SK-N-SH treated with all-trans-retinoic acid at 6 μM for 48 hours (cell line): ENCODE results near the gene KCNC4.
A peak's percentile ranks its signal among the peaks of the same experiment; 100 is the strongest.

Experiments
- ATAC-seq: fragments of 200-7000 bp; cut with Tn5 transposase; 3 replicates; pipeline ENCODE4 v1.9.1; 2020; ENCODE audit warnings: mild to moderate bottlenecking, moderate library complexity
- ARNTL ChIP-seq: fragments of 450-650 bp; formaldehyde crosslinking; IDR thresholded peaks from 2 replicates; pipeline ENCODE4 v1.5.0; 2020; ENCODE audit warnings: low read depth, mild to moderate bottlenecking, moderate library complexity, borderline replicate concordance
- BACH2 ChIP-seq: fragments of 250-450 bp; sonication (Bioruptor Pico); IDR thresholded peaks from 2 replicates; pipeline ENCODE4 v1.9.0; 2021; ENCODE audit warnings: mild to moderate bottlenecking, borderline replicate concordance
- CREB5 ChIP-seq: fragments of 250-450 bp; sonication (Bioruptor Pico); IDR thresholded peaks from 2 replicates; pipeline ENCODE4 v1.5.1; 2020; ENCODE audit warnings: low read depth, mild to moderate bottlenecking, moderate library complexity
- CSDC2 ChIP-seq: fragments of 250-450 bp; sonication (Bioruptor Pico); IDR thresholded peaks from 2 replicates; pipeline ENCODE4 v1.5.0; 2020; ENCODE audit warnings: mild to moderate bottlenecking, moderate library complexity
- CSRNP3 ChIP-seq: fragments of 250-450 bp; sonication (Bioruptor Pico); IDR thresholded peaks from 2 replicates; pipeline ENCODE4 v1.5.1; 2021; ENCODE audit warnings: mild to moderate bottlenecking, moderate library complexity
- ESRRG ChIP-seq: fragments of 250-450 bp; sonication (Bioruptor Pico); IDR thresholded peaks from 2 replicates; pipeline ENCODE4 v1.6.1; 2021; ENCODE audit warnings: mild to moderate bottlenecking
- ISL1 ChIP-seq: fragments of 250-450 bp; sonication (Bioruptor Pico); IDR thresholded peaks from 2 replicates; pipeline ENCODE4 v2.1.2; 2022; ENCODE audit warnings: mild to moderate bottlenecking, moderate library complexity
- PATZ1 ChIP-seq: fragments of 250-450 bp; sonication (Bioruptor Pico); IDR thresholded peaks from 2 replicates; pipeline ENCODE4 v1.8.0; 2020; ENCODE audit warnings: mild to moderate bottlenecking, moderate library complexity, borderline replicate concordance
- POU6F1 ChIP-seq: fragments of 250-450 bp; sonication (Bioruptor Pico); IDR thresholded peaks from 2 replicates; pipeline ENCODE4 v1.8.0; 2021; ENCODE audit warnings: low read depth, mild to moderate bottlenecking, moderate library complexity, borderline replicate concordance
- RARB ChIP-seq: fragments of 250-450 bp; sonication (Bioruptor Pico); IDR thresholded peaks from 2 replicates; pipeline ENCODE4 v1.8.0; 2021; ENCODE audit warnings: mild to moderate bottlenecking, moderate library complexity
- SNAI2 ChIP-seq: fragments of 250-450 bp; sonication (Bioruptor Pico); IDR thresholded peaks from 2 replicates; pipeline ENCODE4 v1.5.0; 2020; ENCODE audit warnings: mild to moderate bottlenecking, moderate library complexity
- TCF4 ChIP-seq: fragments of 250-450 bp; sonication (Bioruptor Pico); IDR thresholded peaks from 2 replicates; pipeline ENCODE4 v1.8.0; 2021; ENCODE audit warnings: mild to moderate bottlenecking, moderate library complexity, borderline replicate concordance
- TOX ChIP-seq: fragments of 250-450 bp; sonication (Bioruptor Pico); IDR thresholded peaks from 2 replicates; pipeline ENCODE4 v1.8.0; 2021; ENCODE audit warnings: mild to moderate bottlenecking, moderate library complexity, borderline replicate concordance
- TSHZ2 ChIP-seq: fragments of 250-450 bp; sonication (Bioruptor Pico); IDR thresholded peaks from 2 replicates; pipeline ENCODE4 v1.5.0; 2020; ENCODE audit warnings: mild to moderate bottlenecking, moderate library complexity
- ZC3H10 ChIP-seq: fragments of 250-450 bp; sonication (Bioruptor Pico); IDR thresholded peaks from 2 replicates; pipeline ENCODE4 v1.5.1; 2021; ENCODE audit warnings: mild to moderate bottlenecking, moderate library complexity
- ZFP3 ChIP-seq: fragments of 250-450 bp; sonication (Bioruptor Pico); IDR thresholded peaks from 2 replicates; pipeline ENCODE4 v1.5.0; 2020; ENCODE audit warnings: mild to moderate bottlenecking, moderate library complexity
- ZNF565 ChIP-seq: fragments of 450-650 bp; formaldehyde crosslinking; conservative IDR thresholded peaks from 2 replicates; pipeline ENCODE4 v1.5.0; 2020; ENCODE audit warnings: low read depth, mild to moderate bottlenecking, moderate library complexity
- ZNF70 ChIP-seq: fragments of 450-650 bp; formaldehyde crosslinking; IDR thresholded peaks from 2 replicates; pipeline ENCODE4 v1.5.0; 2020; ENCODE audit warnings: mild to moderate bottlenecking, moderate library complexity
- ZNF8 ChIP-seq: fragments of 450-650 bp; formaldehyde crosslinking; IDR thresholded peaks from 2 replicates; pipeline ENCODE4 v1.5.0; 2020; ENCODE audit warnings: mild to moderate bottlenecking, moderate library complexity

Gene KCNC4

GRCh38 chr1:110235834-110236682 is 25.9 kb downstream of the KCNC4 start:
- TF ChIP-seq ZFP3 (CRISPR knock-in tag) (peak; percentile 93), ZNF8 (CRISPR knock-in tag) (no peak), ISL1 (CRISPR knock-in tag) (no peak), ZNF565 (CRISPR knock-in tag) (no peak), TSHZ2 (CRISPR knock-in tag) (no peak)
- ATAC-seq: peak; percentile 52

- TF ChIP-seq ISL1 (CRISPR knock-in tag) (no peak), POU6F1 (CRISPR knock-in tag) (no peak), ZC3H10 (CRISPR knock-in tag) (no peak), SNAI2 (CRISPR knock-in tag) (no peak), ARNTL (no peak), TCF4 (CRISPR knock-in tag) (no peak), ZFP3 (CRISPR knock-in tag) (no peak), ZNF8 (CRISPR knock-in tag) (no peak), CSRNP3 (CRISPR knock-in tag) (no peak)
- no peak for ATAC-seq
Observed at GRCh38 chr1:110237386-110238152, 27.5 kb downstream of the KCNC4 start.

- ATAC-seq: no peak
- TF ChIP-seq SNAI2 (CRISPR knock-in tag) (no peak), ZNF8 (CRISPR knock-in tag) (no peak), RARB (CRISPR knock-in tag) (no peak), ISL1 (CRISPR knock-in tag) (no peak), CREB5 (CRISPR knock-in tag) (no peak), ESRRG (no peak), ZC3H10 (CRISPR knock-in tag) (no peak), PATZ1 (CRISPR knock-in tag) (no peak), ZNF70 (CRISPR knock-in tag) (no peak), CSDC2 (CRISPR knock-in tag) (no peak), ZFP3 (CRISPR knock-in tag) (no peak), TOX (CRISPR knock-in tag) (no peak), BACH2 (no peak), POU6F1 (CRISPR knock-in tag) (no peak), TSHZ2 (CRISPR knock-in tag) (no peak)
Observed at GRCh38 chr1:110239441-110240430, 29.6 kb downstream of the KCNC4 start.
